GM12864 (cell line): ENCODE measurements around the gene SLC27A3.

ENCODE experiments used
- DNase-seq: peaks from one replicate; pipeline ENCODE4 v3.0.0-alpha.2; 2011; ENCODE audit warnings: low read depth
- H3K4me3 ChIP-seq: 2 replicates; pipeline ENCODE4 v1.5.1; 2011; ENCODE audit warnings: mild to moderate bottlenecking, low read depth, low read length, control low read depth
- CTCF ChIP-seq: IDR thresholded peaks from 2 replicates; pipeline ENCODE4 v1.5.1; 2011; ENCODE audit warnings: low read depth, mild to moderate bottlenecking, moderate library complexity, low read length, control low read depth, inconsistent platforms; ENCODE audit errors: missing control alignments

Gene SLC27A3

GRCh38 chr1:153734396-153735089, 40.7 kb upstream of the SLC27A3 start:
- DNase-seq = no peak
- TF ChIP-seq CTCF = no peak
- H3K4me3 ChIP-seq = no peak overlapping the region

GRCh38 chr1:153735090-153735420, 40.2 kb upstream of the SLC27A3 start:
- no peak overlapping the region for H3K4me3 ChIP-seq
- DNase-seq = no peak
- no peak for TF ChIP-seq CTCF

- no peak overlapping the region for H3K4me3 ChIP-seq
- no peak for DNase-seq
- TF ChIP-seq CTCF = no peak
Measured at GRCh38 chr1:153741986-153742385, 33.2 kb upstream of the SLC27A3 start.

GRCh38 chr1:153742411-153743142, 32.6 kb upstream of the SLC27A3 start:
- TF ChIP-seq CTCF = no peak
- peak; percentile 55 for DNase-seq
- H3K4me3 ChIP-seq = no peak overlapping the region

- no peak overlapping the region for H3K4me3 ChIP-seq
- no peak for TF ChIP-seq CTCF
- no peak for DNase-seq
Measured at GRCh38 chr1:153745417-153745816, 29.8 kb upstream of the SLC27A3 start.

GRCh38 chr1:153746174-153746573, 29.0 kb upstream of the SLC27A3 start:
- H3K4me3 ChIP-seq = no peak overlapping the region
- TF ChIP-seq CTCF = no peak
- DNase-seq = no peak

GRCh38 chr1:153748903-153749302, 26.3 kb upstream of the SLC27A3 start:
- H3K4me3 ChIP-seq = no peak overlapping the region
- DNase-seq = no peak
- no peak for TF ChIP-seq CTCF
